Stimulated activated CD4-positive, alpha-beta T cell treated with anti-CD3 and anti-CD28 coated beads, Interleukin-2, amount 100 ng/mL, for 48 hours (primary cell): ENCODE measurements around the gene RGS12.

Experiments
- DNase-seq, 2 donors: peaks; one replicate each; pipeline ENCODE4 v3.0.0-alpha.2; 2020

RGS12 gene

GRCh38 chr4:3292571-3293400, at the start of gene RGS12:
RGS12 (plus strand) TSS chr4:3293021; CDS start chr4:3316171, 23,150 bp downstream.
- peak; percentile 85 to 87 for DNase-seq

- DNase-seq: no peak
Observed at GRCh38 chr4:3243136-3243780, 49.6 kb upstream of the RGS12 start.

GRCh38 chr4:3244002-3244401, 48.8 kb upstream of the RGS12 start:
- DNase-seq: no peak

GRCh38 chr4:3244747-3245146, 48.1 kb upstream of the RGS12 start:
- DNase-seq: no peak

GRCh38 chr4:3245676-3246075, 47.1 kb upstream of the RGS12 start:
- DNase-seq: no peak

GRCh38 chr4:3246458-3247398, 46.1 kb upstream of the RGS12 start:
- no peak for DNase-seq

- no peak for DNase-seq
Observed at GRCh38 chr4:3247399-3248177, 45.2 kb upstream of the RGS12 start.

- no peak for DNase-seq
Observed at GRCh38 chr4:3248178-3248480, 44.7 kb upstream of the RGS12 start.

- DNase-seq: no peak
Observed at GRCh38 chr4:3248811-3249661, 43.8 kb upstream of the RGS12 start, which contains the start of gene MSANTD1. MSANTD1 (plus strand) TSS chr4:3249159; CDS start chr4:3249223, 64 bp downstream.

- DNase-seq: no peak
Observed at GRCh38 chr4:3249711-3250437, 42.9 kb upstream of the RGS12 start.

GRCh38 chr4:3250438-3250955, 42.3 kb upstream of the RGS12 start:
- DNase-seq: no peak

- no peak for DNase-seq
Observed at GRCh38 chr4:3250956-3251690, 41.7 kb upstream of the RGS12 start.

GRCh38 chr4:3251691-3252479, 40.9 kb upstream of the RGS12 start:
- no peak for DNase-seq

- no peak for DNase-seq
Observed at GRCh38 chr4:3252480-3252828, 40.4 kb upstream of the RGS12 start.

- no peak for DNase-seq
Observed at GRCh38 chr4:3252831-3253641, 39.8 kb upstream of the RGS12 start.

- no peak for DNase-seq
Observed at GRCh38 chr4:3253808-3254207, 39.0 kb upstream of the RGS12 start.

GRCh38 chr4:3254302-3255131, 38.3 kb upstream of the RGS12 start:
- no peak for DNase-seq
